Panc1 (cell line): ENCODE measurements around the gene PDK2. TPM values are rescaled to one million over a fixed set of nuclear protein-coding genes. Genes with fewer than 3 reads are reported as not detected.
A peak's percentile ranks its signal among the peaks of the same experiment; 100 is the strongest.

Source experiments
- ATAC-seq: fragments of 200-7000 bp; cut with Tn5 transposase; 2 replicates; pipeline ENCODE4 v1.9.1; 2020; ENCODE audit warnings: mild to moderate bottlenecking, moderate library complexity
- BruUV-seq: library from RNA; stranded (reverse); fragments of 400-500 nt; replicated peaks from 2 replicates; lab custom pipeline; 2021; lab: Mats Ljungman, UMichigan
- CTCF ChIA-PET: fragments of 300-600 bp; sonication (Branson Sonifier 250); formaldehyde crosslinking; loops from one replicate; lab custom pipeline; 2022; ENCODE audit warnings: antibody characterized with exemption; lab: Charles Lee
- POLR2A ChIA-PET: fragments of 300-600 bp; sonication (Branson Sonifier 250); formaldehyde crosslinking; loops from one replicate; lab custom pipeline; 2022; ENCODE audit warnings: antibody characterized with exemption; lab: Charles Lee
- DNase-seq: peaks from one replicate; pipeline ENCODE4 v3.0.0-alpha.2; 2010; ENCODE audit warnings: low read depth, low spot score
- H3K27ac ChIP-seq: 2 replicates; pipeline ENCODE4 v1.5.1; 2011; ENCODE audit warnings: mild to moderate bottlenecking, low read length, inconsistent platforms
- H3K27me3 ChIP-seq: fragments of 200-500 bp; sonication (Bioruptor generic); 2 replicates; pipeline ENCODE4 v1.6.0; 2014; ENCODE audit warnings: low read length, inconsistent platforms; ENCODE audit not compliant: control insufficient read depth, insufficient read depth
- H3K36me3 ChIP-seq: fragments of 200-500 bp; sonication (Bioruptor generic); 2 replicates; pipeline ENCODE4 v1.5.1; 2014; ENCODE audit warnings: inconsistent platforms, mild to moderate bottlenecking, low read length, moderate library complexity; ENCODE audit not compliant: control insufficient read depth, insufficient read depth
- H3K4me1 ChIP-seq: 2 replicates; pipeline ENCODE4 v1.5.1; 2011; ENCODE audit warnings: inconsistent platforms, mild to moderate bottlenecking, low read length, moderate library complexity; ENCODE audit not compliant: control insufficient read depth, insufficient read depth
- H3K4me3 ChIP-seq, 2 experiments: 2 replicates each; pipeline ENCODE4 v1.5.1; 2011 to 2012; ENCODE audit warnings: low read depth in 2 of 2, low read length in 2 of 2, mild to moderate bottlenecking in 2 of 2, inconsistent platforms in 1 of 2, moderate library complexity in 1 of 2
- H3K9me3 ChIP-seq: fragments of 200-500 bp; sonication (Bioruptor generic); 2 replicates; pipeline ENCODE4 v1.5.1; 2014; ENCODE audit warnings: low read depth, mild to moderate bottlenecking, inconsistent platforms, low read length, moderate library complexity; ENCODE audit not compliant: control insufficient read depth, insufficient read depth
- POLR2AphosphoS5 ChIP-seq: IDR thresholded peaks from 2 replicates; pipeline ENCODE4 v1.6.1; 2012; ENCODE audit warnings: mild to moderate bottlenecking, low read depth, low read length, moderate library complexity
- SIN3A ChIP-seq: IDR thresholded peaks from 2 replicates; pipeline ENCODE4 v1.6.1; 2012; ENCODE audit warnings: low read depth, mild to moderate bottlenecking, low read length, moderate library complexity, borderline replicate concordance; ENCODE audit not compliant: insufficient read depth
- TCF7L2 ChIP-seq: IDR thresholded peaks from 2 replicates; pipeline ENCODE4 v1.6.1; 2011; ENCODE audit warnings: mild to moderate bottlenecking, low read depth, low read length, inconsistent platforms
- in situ Hi-C: cut with HindIII; loops from 2 replicates; pipeline ENCODE4 v1.10.0; 2016; ENCODE audit warnings: low sequenced_read_pairs, low pct_unique_long_range_greater_than_20kb
- intact Hi-C: fragments of 100-400 bp; cut with micrococcal nuclease; formaldehyde crosslinking; loops from one replicate; pipeline ENCODE4 v1.10.0; 2022; ENCODE audit not compliant: unreplicated experiment
- total RNA-seq: library from RNA; stranded (reverse); gene quantifications from one replicate; pipeline ENCODE4 v1.2.1, GENCODE V29; 2021; ENCODE audit not compliant: unreplicated experiment
- TF ChIP-seq, protein P1 (sequence below), 2 experiments: IDR thresholded peaks; 2 replicates each; pipeline ENCODE4 v1.6.1; 2011 to 2012; ENCODE audit warnings: low read depth in 2 of 2, control low read depth in 1 of 2, low read length in 1 of 2, mild to moderate bottlenecking in 1 of 2, moderate library complexity in 1 of 2; ENCODE audit not compliant: insufficient read depth in 1 of 2
- TF ChIP-seq, protein P2 (sequence below): fragments of 450-650 bp; IDR thresholded peaks from 2 replicates; pipeline ENCODE4 v1.5.1; 2017; ENCODE audit warnings: mild to moderate bottlenecking

PDK2 gene
- total RNA-seq, 1 experiment from 2014 or later: 46.0 TPM

DNA sequence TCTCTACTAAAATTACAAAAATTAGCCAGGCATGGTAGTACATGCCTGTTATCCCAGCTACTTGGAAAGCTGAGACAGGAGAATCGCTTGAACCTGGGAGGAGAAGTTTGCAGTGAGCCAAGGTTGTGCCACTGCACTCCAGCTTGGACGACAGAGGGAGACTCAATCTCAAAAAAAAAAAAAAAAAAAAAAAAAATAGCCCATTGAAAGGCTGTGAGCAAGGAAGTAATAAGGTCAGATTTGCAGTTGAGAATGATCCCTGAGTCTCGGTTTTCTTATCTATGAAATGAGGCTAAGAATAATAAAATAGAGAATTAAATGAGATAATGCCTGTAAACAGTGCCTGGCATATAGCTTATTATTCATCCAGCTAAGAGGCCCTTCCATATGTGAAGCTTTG is 1.3 kb upstream of the PDK2 start:
- H3K9me3 ChIP-seq: no peaks in the 10 kb centered on the region
- DNase-seq (no peak), ATAC-seq (peak; percentile 5)
- intact Hi-C loops (loop anchor here (2.0 kb wide), 1 partner anchor 203 kb away; no protein-coding TSS in a partner anchor), in situ Hi-C loops (no loop called here)
- H3K4me3 ChIP-seq: 0 out of 4 replicates have a peak overlapping the region, but pooled peaks of 1 of the 2 experiments have one; percentile 73
- TF ChIP-seq SIN3A: 0 out of 2 replicates have a peak, but pooled peaks have one; percentile 1
- TF ChIP-seq, protein P1, sequence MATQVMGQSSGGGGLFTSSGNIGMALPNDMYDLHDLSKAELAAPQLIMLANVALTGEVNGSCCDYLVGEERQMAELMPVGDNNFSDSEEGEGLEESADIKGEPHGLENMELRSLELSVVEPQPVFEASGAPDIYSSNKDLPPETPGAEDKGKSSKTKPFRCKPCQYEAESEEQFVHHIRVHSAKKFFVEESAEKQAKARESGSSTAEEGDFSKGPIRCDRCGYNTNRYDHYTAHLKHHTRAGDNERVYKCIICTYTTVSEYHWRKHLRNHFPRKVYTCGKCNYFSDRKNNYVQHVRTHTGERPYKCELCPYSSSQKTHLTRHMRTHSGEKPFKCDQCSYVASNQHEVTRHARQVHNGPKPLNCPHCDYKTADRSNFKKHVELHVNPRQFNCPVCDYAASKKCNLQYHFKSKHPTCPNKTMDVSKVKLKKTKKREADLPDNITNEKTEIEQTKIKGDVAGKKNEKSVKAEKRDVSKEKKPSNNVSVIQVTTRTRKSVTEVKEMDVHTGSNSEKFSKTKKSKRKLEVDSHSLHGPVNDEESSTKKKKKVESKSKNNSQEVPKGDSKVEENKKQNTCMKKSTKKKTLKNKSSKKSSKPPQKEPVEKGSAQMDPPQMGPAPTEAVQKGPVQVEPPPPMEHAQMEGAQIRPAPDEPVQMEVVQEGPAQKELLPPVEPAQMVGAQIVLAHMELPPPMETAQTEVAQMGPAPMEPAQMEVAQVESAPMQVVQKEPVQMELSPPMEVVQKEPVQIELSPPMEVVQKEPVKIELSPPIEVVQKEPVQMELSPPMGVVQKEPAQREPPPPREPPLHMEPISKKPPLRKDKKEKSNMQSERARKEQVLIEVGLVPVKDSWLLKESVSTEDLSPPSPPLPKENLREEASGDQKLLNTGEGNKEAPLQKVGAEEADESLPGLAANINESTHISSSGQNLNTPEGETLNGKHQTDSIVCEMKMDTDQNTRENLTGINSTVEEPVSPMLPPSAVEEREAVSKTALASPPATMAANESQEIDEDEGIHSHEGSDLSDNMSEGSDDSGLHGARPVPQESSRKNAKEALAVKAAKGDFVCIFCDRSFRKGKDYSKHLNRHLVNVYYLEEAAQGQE (IDR thresholded peaks at IDR 0.05; ENCODE audit: insufficient read depth in 1 of 2, low read depth in 2 of 2, low read length in 1 of 2): no peak
- BruUV-seq: no TSS peak
- H3K27me3 ChIP-seq: no peaks in the 10 kb centered on the region
- peaks cover 36% of the 10 kb centered on the region for H3K4me1 ChIP-seq
- ChIA-PET CTCF (interaction anchor here (0.7 to 2.7 kb wide), 16 partner anchors 14 to 223 kb away, joined by 3 to 16 read pairs (median 6); partner anchors contain the start of genes ITGA3 and SAMD14), POLR2A (interaction anchor here (0.6 kb wide), 3 partner anchors 83 to 393 kb away, joined by 3 to 6 read pairs (median 6); no protein-coding TSS in a partner anchor)
- peak overlapping the region; percentile 25; the same call in 1 of the 2 replicates for H3K27ac ChIP-seq
- peaks cover 2% of the 10 kb centered on the region; the same call in 1 of the 2 replicates for H3K36me3 ChIP-seq

DNA sequence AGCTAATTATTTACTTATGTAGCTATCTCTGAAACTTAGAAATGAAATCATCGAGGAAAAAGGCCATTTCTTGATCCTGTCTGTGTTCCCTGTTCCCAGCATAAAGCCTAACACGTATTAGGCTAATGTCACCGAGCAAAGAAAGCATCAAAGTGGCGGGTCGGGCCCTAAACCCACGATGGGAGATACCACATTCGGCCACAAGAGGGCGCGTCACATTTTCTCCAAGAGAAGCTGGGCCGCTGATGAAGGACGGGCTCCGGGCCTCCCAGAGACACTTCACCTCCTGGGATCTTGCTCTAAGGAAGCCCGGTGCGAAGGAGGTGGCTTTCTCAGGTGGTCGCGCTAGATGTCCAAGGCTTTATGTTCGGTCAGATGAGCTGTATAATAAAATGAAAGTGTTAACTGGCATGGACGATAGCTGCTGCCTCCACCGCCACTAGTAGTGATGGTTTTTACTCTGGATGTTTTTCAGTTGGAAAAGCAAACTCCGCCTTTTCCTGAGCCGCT is 853 bp upstream of the PDK2 start:
- ChIA-PET POLR2A (interaction anchor here (0.6 kb wide), 4 partner anchors 83 to 1096 kb away, joined by 3 to 11 read pairs (median 6); no protein-coding TSS in a partner anchor), CTCF (interaction anchor here (0.6 to 2.7 kb wide), 19 partner anchors 15 to 222 kb away, joined by 3 to 16 read pairs (median 4); partner anchors contain the start of genes ITGA3 and SAMD14)
- Histone ChIP-seq H3K9me3 (no peaks in the 10 kb centered on the region), H3K36me3 (peaks cover 2% of the 10 kb centered on the region; the same call in 1 of the 2 replicates), H3K27ac (peak overlapping the region; percentile 86), H3K4me1 (peaks cover 36% of the 10 kb centered on the region), H3K4me3 (peak overlapping the region; percentile 73 to 75), H3K27me3 (no peaks in the 10 kb centered on the region)
- no TSS peak for BruUV-seq
- in situ Hi-C loops (no loop called here), intact Hi-C loops (loop anchor here (2.0 kb wide), 1 partner anchor 203 kb away; no protein-coding TSS in a partner anchor)
- DNase-seq (peak; percentile 75), ATAC-seq (peak; percentile 71)
- TF ChIP-seq, protein P2, sequence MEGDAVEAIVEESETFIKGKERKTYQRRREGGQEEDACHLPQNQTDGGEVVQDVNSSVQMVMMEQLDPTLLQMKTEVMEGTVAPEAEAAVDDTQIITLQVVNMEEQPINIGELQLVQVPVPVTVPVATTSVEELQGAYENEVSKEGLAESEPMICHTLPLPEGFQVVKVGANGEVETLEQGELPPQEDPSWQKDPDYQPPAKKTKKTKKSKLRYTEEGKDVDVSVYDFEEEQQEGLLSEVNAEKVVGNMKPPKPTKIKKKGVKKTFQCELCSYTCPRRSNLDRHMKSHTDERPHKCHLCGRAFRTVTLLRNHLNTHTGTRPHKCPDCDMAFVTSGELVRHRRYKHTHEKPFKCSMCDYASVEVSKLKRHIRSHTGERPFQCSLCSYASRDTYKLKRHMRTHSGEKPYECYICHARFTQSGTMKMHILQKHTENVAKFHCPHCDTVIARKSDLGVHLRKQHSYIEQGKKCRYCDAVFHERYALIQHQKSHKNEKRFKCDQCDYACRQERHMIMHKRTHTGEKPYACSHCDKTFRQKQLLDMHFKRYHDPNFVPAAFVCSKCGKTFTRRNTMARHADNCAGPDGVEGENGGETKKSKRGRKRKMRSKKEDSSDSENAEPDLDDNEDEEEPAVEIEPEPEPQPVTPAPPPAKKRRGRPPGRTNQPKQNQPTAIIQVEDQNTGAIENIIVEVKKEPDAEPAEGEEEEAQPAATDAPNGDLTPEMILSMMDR: peak; percentile 96
- TF ChIP-seq POLR2AphosphoS5: peak; percentile 79
- 0 out of 2 replicates have a peak, but pooled peaks have one; percentile 11 for TF ChIP-seq SIN3A
- TF ChIP-seq TCF7L2: peak; percentile 51; the same call in 1 of the 2 replicates
- TF ChIP-seq, protein P1 (IDR thresholded peaks at IDR 0.05; ENCODE audit: insufficient read depth in 1 of 2, low read depth in 2 of 2, low read length in 1 of 2): no peak
